Chondrocyte (in vitro differentiated cells): Measurements from ENCODE around the gene MYZAP. TPM values are rescaled to one million over a fixed set of nuclear protein-coding genes. Genes with fewer than 3 reads are reported as not detected.
"Not testable (repeated sequence)": the region's sequence is repeated elsewhere in the genome, so short reads cannot be mapped to it uniquely, and the experiment has no call there.

Source experiments
- DNase-seq: peaks from one replicate; pipeline ENCODE4 v3.0.0; 2021; ENCODE audit warnings: mixed read lengths, low spot score
- H3K27ac Mint-ChIP-seq: one replicate; pipeline ENCODE4 v1.8.0; 2021; ENCODE audit warnings: mild to moderate bottlenecking, moderate library complexity, mixed read lengths; ENCODE audit not compliant: unreplicated experiment
- H3K27me3 Mint-ChIP-seq: 2 replicates; pipeline ENCODE4 v1.8.0; 2021; ENCODE audit warnings: low read depth, mixed read lengths
- H3K36me3 Mint-ChIP-seq: 2 replicates; pipeline ENCODE4 v1.8.0; 2021; ENCODE audit warnings: low read depth, mixed read lengths
- H3K4me1 Mint-ChIP-seq: 2 replicates; pipeline ENCODE4 v1.8.0; 2021; ENCODE audit warnings: low read depth, mild to moderate bottlenecking, mixed read lengths
- H3K4me3 Mint-ChIP-seq: one replicate; pipeline ENCODE4 v1.8.0; 2021; ENCODE audit warnings: mild to moderate bottlenecking, moderate library complexity, mixed read lengths; ENCODE audit not compliant: unreplicated experiment
- H3K9me3 Mint-ChIP-seq: 2 replicates; pipeline ENCODE4 v1.8.0; 2021; ENCODE audit warnings: low read depth, mixed read lengths
- total RNA-seq: library from RNA; stranded (reverse); gene quantifications from 3 replicates; pipeline ENCODE4 v1.2.1, GENCODE V29; 2021
- TF ChIP-seq, protein P1 (sequence below): fragments of 200-600 bp; sonication (generic); IDR thresholded peaks from 2 replicates; pipeline ENCODE4 v1.5.0; 2021; ENCODE audit warnings: antibody characterized with exemption, mild to moderate bottlenecking, moderate library complexity

The MYZAP gene
- total RNA-seq, 1 donor from 2014 or later = 0.17 TPM

DNA sequence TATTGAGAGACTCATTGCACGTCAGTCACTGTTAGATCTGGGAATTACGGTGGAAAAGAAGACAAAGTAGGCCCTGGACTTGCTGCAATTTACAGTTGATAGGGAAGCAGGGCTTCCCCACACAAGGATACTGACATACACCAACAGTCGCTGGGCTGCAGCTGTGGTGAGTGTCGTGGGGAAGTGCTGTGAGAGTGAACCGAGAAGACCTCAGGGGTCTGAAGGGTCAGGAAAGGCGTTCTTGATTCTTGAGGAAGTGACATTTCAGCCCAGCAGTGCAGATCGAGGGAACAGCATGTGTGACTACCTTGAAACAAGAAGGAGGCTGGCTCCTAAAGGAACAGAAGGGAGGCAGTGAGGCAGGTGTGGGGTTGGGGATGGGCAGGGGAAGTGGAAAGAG, 22.5 kb downstream of the MYZAP start:
- Mint-ChIP-seq H3K27ac (no peak overlapping the region), H3K27me3 (peaks cover 4% of the 10 kb centered on the region), H3K4me1 (peaks cover 13% of the 10 kb centered on the region), H3K36me3 (peaks cover 4% of the 10 kb centered on the region), H3K4me3 (no peak overlapping the region), H3K9me3 (no peaks in the 10 kb centered on the region)
- TF ChIP-seq, protein P1, sequence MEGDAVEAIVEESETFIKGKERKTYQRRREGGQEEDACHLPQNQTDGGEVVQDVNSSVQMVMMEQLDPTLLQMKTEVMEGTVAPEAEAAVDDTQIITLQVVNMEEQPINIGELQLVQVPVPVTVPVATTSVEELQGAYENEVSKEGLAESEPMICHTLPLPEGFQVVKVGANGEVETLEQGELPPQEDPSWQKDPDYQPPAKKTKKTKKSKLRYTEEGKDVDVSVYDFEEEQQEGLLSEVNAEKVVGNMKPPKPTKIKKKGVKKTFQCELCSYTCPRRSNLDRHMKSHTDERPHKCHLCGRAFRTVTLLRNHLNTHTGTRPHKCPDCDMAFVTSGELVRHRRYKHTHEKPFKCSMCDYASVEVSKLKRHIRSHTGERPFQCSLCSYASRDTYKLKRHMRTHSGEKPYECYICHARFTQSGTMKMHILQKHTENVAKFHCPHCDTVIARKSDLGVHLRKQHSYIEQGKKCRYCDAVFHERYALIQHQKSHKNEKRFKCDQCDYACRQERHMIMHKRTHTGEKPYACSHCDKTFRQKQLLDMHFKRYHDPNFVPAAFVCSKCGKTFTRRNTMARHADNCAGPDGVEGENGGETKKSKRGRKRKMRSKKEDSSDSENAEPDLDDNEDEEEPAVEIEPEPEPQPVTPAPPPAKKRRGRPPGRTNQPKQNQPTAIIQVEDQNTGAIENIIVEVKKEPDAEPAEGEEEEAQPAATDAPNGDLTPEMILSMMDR = no peak
- DNase-seq = no peak

DNA sequence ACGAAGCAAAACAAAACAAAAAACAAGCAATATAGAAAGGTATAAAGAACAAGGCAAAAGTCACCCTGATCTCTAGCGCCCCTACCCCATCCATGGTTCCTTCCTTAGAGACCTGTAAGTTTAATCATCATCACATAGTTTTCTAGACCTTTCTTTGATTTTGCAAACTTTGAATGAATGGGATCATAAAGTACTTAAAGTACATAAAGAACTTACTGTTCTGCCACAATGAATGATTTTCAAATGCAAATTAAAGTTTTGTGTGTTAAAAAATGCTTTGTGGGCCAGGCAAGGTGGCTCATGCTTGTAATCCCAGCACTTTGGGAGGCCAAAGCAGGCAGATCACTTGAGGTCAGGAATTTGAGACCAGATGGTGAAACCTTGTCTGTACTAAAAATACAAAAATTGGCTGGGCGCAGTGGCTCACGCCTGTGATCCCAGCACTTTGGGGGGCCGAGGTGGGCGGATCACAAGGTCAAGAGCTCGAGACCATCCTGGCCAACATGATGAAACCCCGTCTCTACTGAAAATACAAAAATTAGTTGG, 24.3 kb downstream of the MYZAP start:
- not testable (repeated sequence) for DNase-seq, H3K9me3 Mint-ChIP-seq, H3K4me3 Mint-ChIP-seq, H3K4me1 Mint-ChIP-seq, H3K36me3 Mint-ChIP-seq, H3K27me3 Mint-ChIP-seq, H3K27ac Mint-ChIP-seq

DNA sequence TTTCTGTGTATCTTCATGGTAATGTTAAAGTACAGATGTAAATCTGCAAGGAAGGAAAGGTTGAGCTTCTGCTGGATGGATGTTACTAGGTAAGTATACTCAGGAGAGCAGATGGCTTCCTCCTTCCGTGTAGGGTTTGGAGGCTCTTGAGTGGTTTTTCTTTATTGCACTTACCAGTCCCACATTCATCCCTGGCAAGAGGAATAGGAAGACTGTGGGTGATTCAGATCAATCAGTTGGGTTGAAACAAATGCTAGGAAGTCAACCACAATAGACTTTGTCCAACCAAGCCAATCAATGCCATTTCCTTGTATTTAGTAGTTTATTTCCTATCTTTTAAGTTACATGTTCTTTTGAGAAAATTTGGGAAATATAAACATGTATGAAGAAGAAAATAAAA, 26.6 kb downstream of the MYZAP start:
- no peaks in the 10 kb centered on the region for H3K9me3 Mint-ChIP-seq
- no peak for DNase-seq
- no peaks in the 10 kb centered on the region for H3K4me1 Mint-ChIP-seq
- peaks cover 4% of the 10 kb centered on the region for H3K36me3 Mint-ChIP-seq
- H3K27me3 Mint-ChIP-seq = peaks cover 4% of the 10 kb centered on the region
- H3K4me3 Mint-ChIP-seq = no peak overlapping the region
- H3K27ac Mint-ChIP-seq = no peak overlapping the region
- TF ChIP-seq, protein P1 = no peak

DNA sequence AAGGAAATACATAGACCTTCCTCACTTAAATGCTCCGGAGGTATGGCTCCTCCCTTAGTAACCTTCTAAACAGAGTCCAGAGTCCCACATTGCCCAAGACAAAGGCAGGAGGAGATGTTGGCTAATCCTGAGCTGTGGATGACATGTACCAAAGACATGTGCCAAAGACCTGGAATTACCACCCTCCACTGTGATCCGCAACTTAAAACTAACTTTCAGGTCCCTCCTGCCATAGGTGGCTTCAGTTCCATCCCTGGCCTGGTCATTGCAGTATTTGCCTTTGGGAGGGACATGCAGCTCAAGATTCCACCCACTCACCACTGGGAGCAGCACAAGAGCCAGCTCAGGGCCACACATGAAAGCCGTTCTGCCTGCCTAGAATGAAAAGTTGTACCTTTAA, 28.0 kb downstream of the MYZAP start:
- H3K27me3 Mint-ChIP-seq = peaks cover under 1% of the 10 kb centered on the region
- TF ChIP-seq, protein P1 = no peak
- no peak overlapping the region for H3K27ac Mint-ChIP-seq
- H3K9me3 Mint-ChIP-seq = no peaks in the 10 kb centered on the region
- no peak for DNase-seq
- H3K36me3 Mint-ChIP-seq = peaks cover 4% of the 10 kb centered on the region
- H3K4me1 Mint-ChIP-seq = no peaks in the 10 kb centered on the region
- no peak overlapping the region for H3K4me3 Mint-ChIP-seq

DNA sequence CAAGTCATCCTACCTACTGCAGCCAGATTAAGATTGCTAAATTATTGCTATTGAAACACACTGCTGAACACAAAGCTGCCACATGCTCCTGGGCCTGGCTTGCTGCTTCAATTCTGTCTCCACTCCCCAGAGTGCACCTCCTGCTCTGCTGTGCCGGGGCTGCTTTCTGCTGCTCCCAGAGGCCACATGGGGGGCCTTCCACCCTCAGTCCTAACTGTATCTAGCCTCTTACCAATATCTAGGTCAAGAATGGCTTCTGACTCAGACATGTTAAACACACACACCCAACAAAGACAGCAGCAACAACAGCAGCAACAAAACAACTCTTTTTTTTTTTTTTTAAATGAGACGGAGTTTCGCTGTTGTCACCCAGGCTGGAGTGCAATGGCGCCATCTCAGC, 33.0 kb downstream of the MYZAP start:
- TF ChIP-seq, protein P1 = no peak
- Mint-ChIP-seq H3K36me3 (no peaks in the 10 kb centered on the region), H3K27me3 (peaks cover 1% of the 10 kb centered on the region), H3K27ac (no peak overlapping the region), H3K9me3 (no peaks in the 10 kb centered on the region), H3K4me3 (no peak overlapping the region), H3K4me1 (no peaks in the 10 kb centered on the region)
- DNase-seq = no peak

DNA sequence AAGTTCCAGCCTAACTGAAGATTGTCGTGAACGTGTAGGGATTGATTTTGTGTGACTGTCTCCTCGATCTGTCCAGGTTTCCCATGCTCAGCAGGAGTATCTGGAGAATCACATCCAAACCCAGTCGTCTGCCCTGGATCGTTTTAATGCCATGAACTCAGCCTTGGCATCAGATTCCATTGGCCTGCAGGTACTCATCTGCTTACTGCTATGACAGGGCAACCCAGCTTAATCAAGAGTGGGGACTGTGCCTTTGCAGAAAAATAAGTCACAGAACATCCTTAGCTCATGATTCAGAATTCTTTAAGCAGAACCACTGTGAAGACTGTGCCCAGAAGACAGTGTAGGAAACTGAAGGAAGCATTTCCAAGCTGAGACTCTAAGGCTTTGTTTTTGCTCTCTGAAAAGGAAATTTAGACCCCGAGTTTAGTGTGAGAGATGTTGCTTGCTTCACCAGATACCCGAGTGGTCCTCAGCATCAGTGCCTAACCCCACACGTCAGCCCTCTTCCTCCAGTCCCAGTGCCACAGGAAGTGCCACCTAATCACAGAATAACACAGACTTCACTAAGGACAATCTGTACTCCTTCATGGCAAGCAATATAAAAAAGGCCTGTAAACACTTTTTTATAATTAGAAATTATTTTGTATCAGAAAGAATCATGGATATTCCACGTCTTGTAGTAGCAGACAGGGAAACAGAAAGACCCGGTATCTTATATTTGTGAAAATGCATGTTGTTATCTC, 34.2 kb downstream of the MYZAP start:
- Mint-ChIP-seq H3K4me1 (no peaks in the 10 kb centered on the region), H3K9me3 (no peaks in the 10 kb centered on the region), H3K4me3 (no peak overlapping the region), H3K36me3 (no peaks in the 10 kb centered on the region), H3K27ac (no peak overlapping the region), H3K27me3 (peaks cover 1% of the 10 kb centered on the region)
- no peak for DNase-seq
- TF ChIP-seq, protein P1 = no peak
